Measurements from ENCODE around the gene IFIT1. TPM values are rescaled to one million over a fixed set of nuclear protein-coding genes. Genes with fewer than 3 reads are reported as not detected.
A peak's percentile ranks its signal among the peaks of the same experiment; 100 is the strongest.

The IFIT1 gene
- total RNA-seq, 2 donors from 2014 or later: 1.3 to 7.0 TPM

GRCh38 chr10:89364531-89364930 is 27.9 kb upstream of the IFIT1 start:
- no peak overlapping the region for H3K4me3 ChIP-seq
- H3K9me3 ChIP-seq: no peaks in the 10 kb centered on the region
- H3K4me1 ChIP-seq: peaks cover 14% of the 10 kb centered on the region
- DNase-seq: no peak
- H3K27me3 ChIP-seq: no peaks in the 10 kb centered on the region
- WGBS, 2 donors: 93 to 100% methylated on average over 1 of the region's 1 CpG
- intact Hi-C loops (cut with DNase I): no loop called here
- TF ChIP-seq CTCF (IDR thresholded peaks at IDR 0.05) (no peak), POLR2A (IDR thresholded peaks at IDR 0.05) (no peak)
- no peak for ATAC-seq
- no peak overlapping the region for H3K27ac ChIP-seq
- no peaks in the 10 kb centered on the region for H3K36me3 ChIP-seq (replicated peaks in 1 of 2; ENCODE audit: insufficient read depth in 1 of 2, low read depth in 2 of 2)

- Histone ChIP-seq H3K4me1 (peaks cover 14% of the 10 kb centered on the region), H3K9me3 (no peaks in the 10 kb centered on the region), H3K27me3 (no peaks in the 10 kb centered on the region), H3K27ac (peak overlapping the region in 1 of 4 donors; percentile 36), H3K36me3 (replicated peaks in 1 of 2; ENCODE audit: insufficient read depth in 1 of 2, low read depth in 2 of 2) (no peaks in the 10 kb centered on the region), H3K4me3 (no peak overlapping the region)
- intact Hi-C loops (cut with DNase I): no loop called here
- WGBS, 2 donors: 58 to 63% methylated on average over 4 of the region's 4 CpGs
- peak in 1 of 4 donors; percentile 25 for DNase-seq
- ATAC-seq: peak; percentile 38
- no peak for TF ChIP-seq POLR2A (IDR thresholded peaks at IDR 0.05)
- no peak for TF ChIP-seq CTCF (IDR thresholded peaks at IDR 0.05)
Measured at GRCh38 chr10:89367529-89367928, 24.9 kb upstream of the IFIT1 start.

GRCh38 chr10:89368129-89368528 is 24.3 kb upstream of the IFIT1 start:
- Histone ChIP-seq H3K4me3 (no peak overlapping the region), H3K36me3 (replicated peaks in 1 of 2; ENCODE audit: insufficient read depth in 1 of 2, low read depth in 2 of 2) (no peaks in the 10 kb centered on the region), H3K9me3 (no peaks in the 10 kb centered on the region), H3K27ac (no peak overlapping the region), H3K4me1 (peaks cover 18% of the 10 kb centered on the region), H3K27me3 (no peaks in the 10 kb centered on the region)
- ATAC-seq (no peak), DNase-seq (no peak)
- TF ChIP-seq POLR2A (IDR thresholded peaks at IDR 0.05) (no peak), CTCF (IDR thresholded peaks at IDR 0.05) (no peak)
- intact Hi-C loops (cut with DNase I): no loop called here
- WGBS, 2 donors: 38 to 39% methylated on average over 1 of the region's 1 CpG

GRCh38 chr10:89369156-89370105 is 23.0 kb upstream of the IFIT1 start:
- Histone ChIP-seq H3K36me3 (replicated peaks in 1 of 2; ENCODE audit: insufficient read depth in 1 of 2, low read depth in 2 of 2) (no peaks in the 10 kb centered on the region), H3K27ac (peak overlapping the region in 1 of 4 donors; percentile 27), H3K27me3 (no peaks in the 10 kb centered on the region), H3K4me3 (no peak overlapping the region), H3K4me1 (peaks cover 29% of the 10 kb centered on the region), H3K9me3 (no peaks in the 10 kb centered on the region)
- intact Hi-C loops (cut with DNase I): no loop called here
- 69% methylated on average over 5 of the region's 5 CpGs for WGBS, 2 donors
- no peak for TF ChIP-seq POLR2A (IDR thresholded peaks at IDR 0.05)
- peak in 4 of 7 experiments; percentile 13 to 43 (median 38) for TF ChIP-seq CTCF (IDR thresholded peaks at IDR 0.05)
- ATAC-seq (no peak), DNase-seq (peak in 1 of 4 donors; percentile 18)
